Measurements from ENCODE around the gene LIX1.

Gene LIX1

GRCh38 chr5:97078958-97079743 is 63.3 kb downstream of the LIX1 start:
- Mint-ChIP-seq H3K27ac (no peak overlapping the region), H3K9me3 (no peaks in the 10 kb centered on the region), H3K4me1 (peaks cover 15% of the 10 kb centered on the region), H3K4me3 (no peak overlapping the region), H3K36me3 (no peaks in the 10 kb centered on the region)
- DNase-seq (ENCODE audit: low spot score in 2 of 2) (no peak), ATAC-seq (peak; percentile 52)

GRCh38 chr5:97077246-97077645 is 65.2 kb downstream of the LIX1 start:
- Mint-ChIP-seq H3K4me3 (no peak overlapping the region), H3K36me3 (no peaks in the 10 kb centered on the region), H3K4me1 (peaks cover 14% of the 10 kb centered on the region), H3K27ac (no peak overlapping the region), H3K9me3 (no peaks in the 10 kb centered on the region)
- no peak for ATAC-seq
- no peak for DNase-seq (ENCODE audit: low spot score in 2 of 2)

- H3K36me3 Mint-ChIP-seq = no peaks in the 10 kb centered on the region
Observed at GRCh38 chr5:97076098-97076497, 66.3 kb downstream of the LIX1 start.

GRCh38 chr5:97075649-97076048 is 66.8 kb downstream of the LIX1 start:
- H3K4me3 Mint-ChIP-seq = no peak overlapping the region
- H3K9me3 Mint-ChIP-seq = no peaks in the 10 kb centered on the region
- no peaks in the 10 kb centered on the region for H3K36me3 Mint-ChIP-seq
- ATAC-seq (no peak), DNase-seq (ENCODE audit: low spot score in 2 of 2) (no peak)
- no peak overlapping the region for H3K27ac Mint-ChIP-seq
- H3K4me1 Mint-ChIP-seq = peaks cover 7% of the 10 kb centered on the region

More at GRCh38 chr5:97076098-97076497, 66.3 kb downstream of the LIX1 start:
- no peaks in the 10 kb centered on the region for H3K9me3 Mint-ChIP-seq
- ATAC-seq = no peak
- no peak overlapping the region for H3K27ac Mint-ChIP-seq
- no peak overlapping the region for H3K4me3 Mint-ChIP-seq
- H3K4me1 Mint-ChIP-seq = peaks cover 7% of the 10 kb centered on the region
- no peak for DNase-seq (ENCODE audit: low spot score in 2 of 2)

GRCh38 chr5:97074859-97075489 is 67.4 kb downstream of the LIX1 start:
- Mint-ChIP-seq H3K4me3 (no peak overlapping the region), H3K27ac (no peak overlapping the region), H3K36me3 (no peaks in the 10 kb centered on the region), H3K4me1 (peaks cover 7% of the 10 kb centered on the region), H3K9me3 (no peaks in the 10 kb centered on the region)
- ATAC-seq (no peak), DNase-seq (ENCODE audit: low spot score in 2 of 2) (no peak)

GRCh38 chr5:97073420-97073819 is 69.0 kb downstream of the LIX1 start:
- no peak overlapping the region for H3K4me3 Mint-ChIP-seq
- DNase-seq (ENCODE audit: low spot score in 2 of 2) = no peak
- no peak overlapping the region for H3K27ac Mint-ChIP-seq
- no peaks in the 10 kb centered on the region for H3K36me3 Mint-ChIP-seq
- no peaks in the 10 kb centered on the region for H3K4me1 Mint-ChIP-seq
- ATAC-seq = no peak
- H3K9me3 Mint-ChIP-seq = no peaks in the 10 kb centered on the region

- no peak for ATAC-seq
- Mint-ChIP-seq H3K4me3 (no peak overlapping the region), H3K36me3 (no peaks in the 10 kb centered on the region), H3K4me1 (no peaks in the 10 kb centered on the region), H3K27ac (no peak overlapping the region), H3K9me3 (no peaks in the 10 kb centered on the region)
- no peak for DNase-seq (ENCODE audit: low spot score in 2 of 2)
Observed at GRCh38 chr5:97072696-97073095, 69.7 kb downstream of the LIX1 start.

GRCh38 chr5:97071993-97072392 is 70.4 kb downstream of the LIX1 start:
- Mint-ChIP-seq H3K36me3 (no peaks in the 10 kb centered on the region), H3K27ac (no peak overlapping the region), H3K9me3 (no peaks in the 10 kb centered on the region), H3K4me1 (no peaks in the 10 kb centered on the region), H3K4me3 (no peak overlapping the region)
- ATAC-seq (no peak), DNase-seq (ENCODE audit: low spot score in 2 of 2) (no peak)

- no peaks in the 10 kb centered on the region for H3K36me3 Mint-ChIP-seq
- DNase-seq (ENCODE audit: low spot score in 2 of 2) = no peak
- no peak overlapping the region for H3K27ac Mint-ChIP-seq
- no peak for ATAC-seq
- H3K4me3 Mint-ChIP-seq = no peak overlapping the region
- H3K9me3 Mint-ChIP-seq = no peaks in the 10 kb centered on the region
- no peaks in the 10 kb centered on the region for H3K4me1 Mint-ChIP-seq
Observed at GRCh38 chr5:97071101-97071500, 71.3 kb downstream of the LIX1 start.

GRCh38 chr5:97070234-97070633 is 72.2 kb downstream of the LIX1 start:
- H3K9me3 Mint-ChIP-seq = no peaks in the 10 kb centered on the region
- ATAC-seq (no peak), DNase-seq (ENCODE audit: low spot score in 2 of 2) (no peak)
- H3K27ac Mint-ChIP-seq = no peak overlapping the region
- H3K36me3 Mint-ChIP-seq = no peaks in the 10 kb centered on the region
- no peaks in the 10 kb centered on the region for H3K4me1 Mint-ChIP-seq
- no peak overlapping the region for H3K4me3 Mint-ChIP-seq

- ATAC-seq = no peak
- Mint-ChIP-seq H3K36me3 (no peaks in the 10 kb centered on the region), H3K4me1 (no peaks in the 10 kb centered on the region), H3K9me3 (no peaks in the 10 kb centered on the region), H3K27ac (no peak overlapping the region), H3K4me3 (no peak overlapping the region)
- no peak for DNase-seq (ENCODE audit: low spot score in 2 of 2)
Observed at GRCh38 chr5:97067296-97067850, 75.0 kb downstream of the LIX1 start.

- Mint-ChIP-seq H3K4me1 (no peaks in the 10 kb centered on the region), H3K4me3 (no peak overlapping the region), H3K27ac (no peak overlapping the region), H3K9me3 (no peaks in the 10 kb centered on the region), H3K36me3 (no peaks in the 10 kb centered on the region)
- DNase-seq (ENCODE audit: low spot score in 2 of 2) = no peak
- no peak for ATAC-seq
Observed at GRCh38 chr5:97065475-97065874, 76.9 kb downstream of the LIX1 start.

- H3K4me3 Mint-ChIP-seq = no peak overlapping the region
- DNase-seq (ENCODE audit: low spot score in 2 of 2) = no peak
- no peaks in the 10 kb centered on the region for H3K36me3 Mint-ChIP-seq
- ATAC-seq = no peak
- no peaks in the 10 kb centered on the region for H3K9me3 Mint-ChIP-seq
- H3K27ac Mint-ChIP-seq = no peak overlapping the region
- H3K4me1 Mint-ChIP-seq = no peaks in the 10 kb centered on the region
Observed at GRCh38 chr5:97063251-97063650, 79.2 kb downstream of the LIX1 start.

GRCh38 chr5:97062046-97062445 is 80.4 kb downstream of the LIX1 start:
- DNase-seq (ENCODE audit: low spot score in 2 of 2) = no peak
- H3K27ac Mint-ChIP-seq = no peak overlapping the region

GRCh38 chr5:97056263-97056662 is 86.1 kb downstream of the LIX1 start:
- Mint-ChIP-seq H3K9me3 (peaks cover 3% of the 10 kb centered on the region), H3K36me3 (no peaks in the 10 kb centered on the region), H3K27ac (no peak overlapping the region), H3K4me1 (no peaks in the 10 kb centered on the region), H3K4me3 (no peak overlapping the region)
- DNase-seq (ENCODE audit: low spot score in 2 of 2) (no peak), ATAC-seq (no peak)

More at GRCh38 chr5:97062046-97062445, 80.4 kb downstream of the LIX1 start:
- no peaks in the 10 kb centered on the region for H3K36me3 Mint-ChIP-seq
- no peaks in the 10 kb centered on the region for H3K9me3 Mint-ChIP-seq
- ATAC-seq = no peak
- no peaks in the 10 kb centered on the region for H3K4me1 Mint-ChIP-seq
- no peak overlapping the region for H3K4me3 Mint-ChIP-seq

- no peak overlapping the region for H3K27ac Mint-ChIP-seq
- no peak for ATAC-seq
- H3K36me3 Mint-ChIP-seq = no peaks in the 10 kb centered on the region
- no peak for DNase-seq (ENCODE audit: low spot score in 2 of 2)
- H3K4me3 Mint-ChIP-seq = no peak overlapping the region
- H3K9me3 Mint-ChIP-seq = peaks cover 3% of the 10 kb centered on the region
- no peaks in the 10 kb centered on the region for H3K4me1 Mint-ChIP-seq
Observed at GRCh38 chr5:97049175-97049574, 93.2 kb downstream of the LIX1 start.
